WTC11 (cell line): ENCODE measurements around the gene SIRT2. TPM values are rescaled to one million over a fixed set of nuclear protein-coding genes. Genes with fewer than 3 reads are reported as not detected.

Experiments used
- ATAC-seq: fragments of 200-7000 bp; cut with Tn5 transposase; 2 replicates; pipeline ENCODE4 v1.10.0; 2021; ENCODE audit warnings: mild to moderate bottlenecking, moderate library complexity
- CTCF ChIA-PET: fragments of 300-600 bp; sonication (Branson Sonifier 250); formaldehyde crosslinking; loops from one replicate; lab custom pipeline; 2021; ENCODE audit warnings: antibody characterized with exemption; lab: Charles Lee
- POLR2A ChIA-PET: fragments of 350-600 bp; sonication (Branson Sonifier 250); formaldehyde crosslinking; loops from one replicate; lab custom pipeline; 2021; ENCODE audit warnings: antibody characterized with exemption; lab: Charles Lee
- DNase-seq: peaks from one replicate; pipeline ENCODE4 v3.0.0; 2021; ENCODE audit warnings: low spot score
- H3K27ac Mint-ChIP-seq: 2 replicates; pipeline ENCODE4 v1.8.0; 2021; ENCODE audit warnings: mixed read lengths
- H3K27me3 Mint-ChIP-seq: 2 replicates; pipeline ENCODE4 v1.8.0; 2021; ENCODE audit warnings: low read depth, mild to moderate bottlenecking, moderate library complexity, mixed read lengths
- H3K36me3 Mint-ChIP-seq: 2 replicates; pipeline ENCODE4 v1.8.0; 2021; ENCODE audit warnings: mixed read lengths
- H3K4me1 Mint-ChIP-seq: 2 replicates; pipeline ENCODE4 v1.8.0; 2022; ENCODE audit warnings: mixed read lengths
- H3K4me3 Mint-ChIP-seq: 2 replicates; pipeline ENCODE4 v1.8.0; 2021; ENCODE audit warnings: mild to moderate bottlenecking, moderate library complexity, mixed read lengths
- H3K9me3 Mint-ChIP-seq: 2 replicates; pipeline ENCODE4 v1.8.0; 2021; ENCODE audit warnings: mixed read lengths
- ATF1 ChIP-seq: sonication (generic); formaldehyde crosslinking; IDR thresholded peaks from 2 replicates; pipeline ENCODE4 v1.8.1; 2023; ENCODE audit warnings: mild to moderate bottlenecking, moderate library complexity, missing genetic modification reagents
- CDX4 ChIP-seq: fragments of 250-450 bp; sonication (Bioruptor Pico); IDR thresholded peaks from 2 replicates; pipeline ENCODE4 v1.9.0; 2021; ENCODE audit warnings: moderate library complexity, mild to moderate bottlenecking, inconsistent platforms, borderline replicate concordance
- CREM ChIP-seq: sonication (generic); formaldehyde crosslinking; IDR thresholded peaks from 2 replicates; pipeline ENCODE4 v1.8.1; 2022; ENCODE audit warnings: mild to moderate bottlenecking, missing genetic modification reagents, moderate library complexity
- ERG ChIP-seq: fragments of 250-450 bp; sonication (Bioruptor Pico); IDR thresholded peaks from 2 replicates; pipeline ENCODE4 v1.8.0; 2021; ENCODE audit warnings: mild to moderate bottlenecking
- GABPB1 ChIP-seq: sonication (generic); formaldehyde crosslinking; IDR thresholded peaks from 2 replicates; pipeline ENCODE4 v1.8.1; 2023; ENCODE audit warnings: mild to moderate bottlenecking, missing genetic modification reagents
- GTF2I ChIP-seq: fragments of 250-450 bp; sonication (Bioruptor Pico); conservative IDR thresholded peaks from 2 replicates; pipeline ENCODE4 v1.4.0; 2021; ENCODE audit warnings: mild to moderate bottlenecking
- IRF2 ChIP-seq: sonication (generic); formaldehyde crosslinking; IDR thresholded peaks from 2 replicates; pipeline ENCODE4 v1.8.0; 2022; ENCODE audit warnings: low read depth, missing genetic modification reagents, borderline replicate concordance
- JAZF1 ChIP-seq: fragments of 250-450 bp; sonication (Bioruptor Pico); IDR thresholded peaks from 2 replicates; pipeline ENCODE4 v1.9.0; 2021; ENCODE audit warnings: moderate library complexity, mild to moderate bottlenecking, inconsistent platforms
- NR1H2 ChIP-seq: sonication (generic); formaldehyde crosslinking; IDR thresholded peaks from 2 replicates; pipeline ENCODE4 v1.9.0; 2021; ENCODE audit warnings: mild to moderate bottlenecking, moderate library complexity, missing genetic modification reagents
- OVOL2 ChIP-seq: fragments of 250-450 bp; sonication (Bioruptor Pico); IDR thresholded peaks from 2 replicates; pipeline ENCODE4 v1.9.0; 2021; ENCODE audit warnings: mild to moderate bottlenecking, borderline replicate concordance
- SMAD4 ChIP-seq: sonication (generic); formaldehyde crosslinking; IDR thresholded peaks from 2 replicates; pipeline ENCODE4 v1.8.0; 2022; ENCODE audit warnings: mild to moderate bottlenecking, missing genetic modification reagents
- SOX15 ChIP-seq: fragments of 250-450 bp; sonication (Bioruptor Pico); IDR thresholded peaks from 2 replicates; pipeline ENCODE4 v1.9.0; 2021; ENCODE audit warnings: mild to moderate bottlenecking
- SP1 ChIP-seq: sonication (generic); formaldehyde crosslinking; conservative IDR thresholded peaks from 2 replicates; pipeline ENCODE4 v1.8.1; 2022; ENCODE audit warnings: missing genetic modification reagents
- USF1 ChIP-seq: sonication (generic); formaldehyde crosslinking; IDR thresholded peaks from 2 replicates; pipeline ENCODE4 v1.8.0; 2022; ENCODE audit warnings: mild to moderate bottlenecking, missing genetic modification reagents
- ZNF138 ChIP-seq: sonication (generic); formaldehyde crosslinking; conservative IDR thresholded peaks from 2 replicates; pipeline ENCODE4 v1.8.1; 2022; ENCODE audit warnings: mild to moderate bottlenecking, moderate library complexity, missing genetic modification reagents
- ZNF219 ChIP-seq: sonication (generic); formaldehyde crosslinking; IDR thresholded peaks from 2 replicates; pipeline ENCODE4 v1.8.0; 2023; ENCODE audit warnings: missing genetic modification reagents, mild to moderate bottlenecking, borderline replicate concordance
- ZNF671 ChIP-seq: fragments of 250-450 bp; sonication (Bioruptor Pico); IDR thresholded peaks from 2 replicates; pipeline ENCODE4 v1.8.0; 2021; ENCODE audit warnings: mild to moderate bottlenecking
- total RNA-seq: library from RNA; stranded (reverse); gene quantifications from 3 replicates; pipeline ENCODE4 v1.2.3, GENCODE V29; 2021

Gene SIRT2
- total RNA-seq, 1 experiment from 2014 or later, result 9.5 TPM

- H3K4me3 Mint-ChIP-seq, result no peak overlapping the region
- no peak for TF ChIP-seq USF1 (CRISPR knock-in tag)
- no peak for TF ChIP-seq CREM (CRISPR knock-in tag)
- no peaks in the 10 kb centered on the region; the same call in 1 of the 2 replicates for H3K27me3 Mint-ChIP-seq
- ChIA-PET POLR2A (no interaction called here), CTCF (interaction anchor here (1.4 kb wide), 1 partner anchor 76 kb away, joined by 5 read pairs; no protein-coding TSS in a partner anchor)
- no peaks in the 10 kb centered on the region for H3K9me3 Mint-ChIP-seq
- H3K36me3 Mint-ChIP-seq, result peaks cover 84% of the 10 kb centered on the region
- no peak for DNase-seq
- peak overlapping the region; percentile 72 for H3K27ac Mint-ChIP-seq
- H3K4me1 Mint-ChIP-seq, result peaks cover 26% of the 10 kb centered on the region
- ATAC-seq, result no peak
Measured at GRCh38 chr19:38845374-38846024, 53.9 kb downstream of the SIRT2 start.

GRCh38 chr19:38844093-38844686, 55.2 kb downstream of the SIRT2 start:
- no peak for DNase-seq
- Mint-ChIP-seq H3K27ac (peak overlapping the region; percentile 84), H3K36me3 (peaks cover 94% of the 10 kb centered on the region), H3K4me3 (no peak overlapping the region), H3K4me1 (peaks cover 26% of the 10 kb centered on the region), H3K9me3 (no peaks in the 10 kb centered on the region), H3K27me3 (no peaks in the 10 kb centered on the region)
- ChIA-PET CTCF (no interaction called here), POLR2A (no interaction called here)
- no peak for TF ChIP-seq ERG (CRISPR knock-in tag)
- ATAC-seq, result no peak

GRCh38 chr19:38843175-38843758, 56.2 kb downstream of the SIRT2 start:
- Mint-ChIP-seq H3K9me3 (no peaks in the 10 kb centered on the region), H3K4me1 (peaks cover 18% of the 10 kb centered on the region), H3K27me3 (no peaks in the 10 kb centered on the region), H3K4me3 (no peak overlapping the region), H3K36me3 (peaks cover 95% of the 10 kb centered on the region), H3K27ac (peak overlapping the region; percentile 69; the same call in 1 of the 2 replicates)
- TF ChIP-seq IRF2 (no peak), NR1H2 (CRISPR knock-in tag) (no peak), OVOL2 (CRISPR knock-in tag) (no peak), ZNF138 (no peak), ATF1 (CRISPR knock-in tag) (no peak), SP1 (CRISPR knock-in tag) (no peak), GABPB1 (CRISPR knock-in tag) (no peak), JAZF1 (CRISPR knock-in tag) (no peak), ZNF671 (CRISPR knock-in tag) (no peak), SMAD4 (CRISPR knock-in tag) (no peak), GTF2I (CRISPR knock-in tag) (no peak), CDX4 (CRISPR knock-in tag) (no peak), SOX15 (CRISPR knock-in tag) (no peak), ZNF219 (CRISPR knock-in tag) (no peak)
- ATAC-seq (no peak), DNase-seq (no peak)
- POLR2A ChIA-PET, result no interaction called here
- CTCF ChIA-PET, result no interaction called here
